DOHH2 (cell line): ENCODE measurements around the gene KRTAP5-7.

Experiments
- EZH2phosphoT487 ChIP-seq: fragments of 200-600 bp; sonication (generic); IDR thresholded peaks from 2 replicates; pipeline ENCODE4 v1.6.1; 2017; ENCODE audit warnings: borderline replicate concordance, mild to moderate bottlenecking, antibody characterized with exemption, low read length, moderate library complexity, mixed read lengths
- TF ChIP-seq, protein P1 (sequence below): fragments of 200-600 bp; sonication (generic); IDR thresholded peaks from one replicate; pipeline ENCODE4 v1.5.1; 2014; ENCODE audit warnings: antibody characterized with exemption, mild to moderate bottlenecking, low read depth, low read length; ENCODE audit not compliant: poor library complexity, severe bottlenecking

DNA sequence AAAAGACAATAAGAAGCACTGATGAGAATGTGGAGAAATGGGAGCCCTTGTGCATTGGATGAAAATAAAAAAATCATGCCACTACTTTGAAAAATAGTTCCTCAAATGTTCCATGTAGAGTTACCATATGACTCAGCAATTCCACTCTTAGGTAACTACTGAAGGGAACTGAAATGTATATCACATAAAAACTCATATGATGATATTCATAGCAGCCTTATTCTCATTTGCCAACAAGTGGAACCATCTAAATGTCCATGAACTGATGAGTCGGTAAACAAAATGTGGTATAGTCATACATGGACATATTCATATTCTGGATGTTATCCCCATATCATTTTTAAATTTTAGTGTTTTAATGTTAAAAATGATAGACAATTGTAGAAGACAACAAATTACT is 24.6 kb downstream of the KRTAP5-7 start:
- no peak for TF ChIP-seq EZH2phosphoT487
- TF ChIP-seq, protein P1, sequence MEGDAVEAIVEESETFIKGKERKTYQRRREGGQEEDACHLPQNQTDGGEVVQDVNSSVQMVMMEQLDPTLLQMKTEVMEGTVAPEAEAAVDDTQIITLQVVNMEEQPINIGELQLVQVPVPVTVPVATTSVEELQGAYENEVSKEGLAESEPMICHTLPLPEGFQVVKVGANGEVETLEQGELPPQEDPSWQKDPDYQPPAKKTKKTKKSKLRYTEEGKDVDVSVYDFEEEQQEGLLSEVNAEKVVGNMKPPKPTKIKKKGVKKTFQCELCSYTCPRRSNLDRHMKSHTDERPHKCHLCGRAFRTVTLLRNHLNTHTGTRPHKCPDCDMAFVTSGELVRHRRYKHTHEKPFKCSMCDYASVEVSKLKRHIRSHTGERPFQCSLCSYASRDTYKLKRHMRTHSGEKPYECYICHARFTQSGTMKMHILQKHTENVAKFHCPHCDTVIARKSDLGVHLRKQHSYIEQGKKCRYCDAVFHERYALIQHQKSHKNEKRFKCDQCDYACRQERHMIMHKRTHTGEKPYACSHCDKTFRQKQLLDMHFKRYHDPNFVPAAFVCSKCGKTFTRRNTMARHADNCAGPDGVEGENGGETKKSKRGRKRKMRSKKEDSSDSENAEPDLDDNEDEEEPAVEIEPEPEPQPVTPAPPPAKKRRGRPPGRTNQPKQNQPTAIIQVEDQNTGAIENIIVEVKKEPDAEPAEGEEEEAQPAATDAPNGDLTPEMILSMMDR: no peak
